WTC11 (cell line): Measurements from ENCODE around the gene UBXN6. TPM values are rescaled to one million over a fixed set of nuclear protein-coding genes. Genes with fewer than 3 reads are reported as not detected.

Experiments
- ATAC-seq: fragments of 200-7000 bp; cut with Tn5 transposase; 2 replicates; pipeline ENCODE4 v1.10.0; 2021; ENCODE audit warnings: mild to moderate bottlenecking, moderate library complexity
- CTCF ChIA-PET: fragments of 300-600 bp; sonication (Branson Sonifier 250); formaldehyde crosslinking; loops from one replicate; lab custom pipeline; 2021; ENCODE audit warnings: antibody characterized with exemption; lab: Charles Lee
- POLR2A ChIA-PET: fragments of 350-600 bp; sonication (Branson Sonifier 250); formaldehyde crosslinking; loops from one replicate; lab custom pipeline; 2021; ENCODE audit warnings: antibody characterized with exemption; lab: Charles Lee
- DNase-seq: peaks from one replicate; pipeline ENCODE4 v3.0.0; 2021; ENCODE audit warnings: low spot score
- H3K27ac Mint-ChIP-seq: 2 replicates; pipeline ENCODE4 v1.8.0; 2021; ENCODE audit warnings: mixed read lengths
- H3K27me3 Mint-ChIP-seq: 2 replicates; pipeline ENCODE4 v1.8.0; 2021; ENCODE audit warnings: low read depth, mild to moderate bottlenecking, moderate library complexity, mixed read lengths
- H3K36me3 Mint-ChIP-seq: 2 replicates; pipeline ENCODE4 v1.8.0; 2021; ENCODE audit warnings: mixed read lengths
- H3K4me1 Mint-ChIP-seq: 2 replicates; pipeline ENCODE4 v1.8.0; 2022; ENCODE audit warnings: mixed read lengths
- H3K4me3 Mint-ChIP-seq: 2 replicates; pipeline ENCODE4 v1.8.0; 2021; ENCODE audit warnings: mild to moderate bottlenecking, moderate library complexity, mixed read lengths
- H3K9me3 Mint-ChIP-seq: 2 replicates; pipeline ENCODE4 v1.8.0; 2021; ENCODE audit warnings: mixed read lengths
- FOXJ3 ChIP-seq: sonication (generic); formaldehyde crosslinking; IDR thresholded peaks from 2 replicates; pipeline ENCODE4 v1.9.0; 2021; ENCODE audit warnings: missing genetic modification reagents, mild to moderate bottlenecking, borderline replicate concordance
- GRHL2 ChIP-seq: fragments of 250-450 bp; sonication (Bioruptor Pico); IDR thresholded peaks from 2 replicates; pipeline ENCODE4 v1.8.0; 2022; ENCODE audit warnings: mild to moderate bottlenecking, moderate library complexity; ENCODE audit not compliant: insufficient replicate concordance, severe bottlenecking
- NFE2L1 ChIP-seq: sonication (generic); formaldehyde crosslinking; IDR thresholded peaks from 2 replicates; pipeline ENCODE4 v1.8.1; 2023; ENCODE audit warnings: missing genetic modification reagents
- OVOL2 ChIP-seq: fragments of 250-450 bp; sonication (Bioruptor Pico); IDR thresholded peaks from 2 replicates; pipeline ENCODE4 v1.9.0; 2021; ENCODE audit warnings: mild to moderate bottlenecking, borderline replicate concordance
- ZNF232 ChIP-seq: sonication (generic); formaldehyde crosslinking; IDR thresholded peaks from 2 replicates; pipeline ENCODE4 v1.8.0; 2022; ENCODE audit warnings: mild to moderate bottlenecking, missing genetic modification reagents
- ZNF317 ChIP-seq: sonication (generic); formaldehyde crosslinking; IDR thresholded peaks from 2 replicates; pipeline ENCODE4 v1.8.1; 2023; ENCODE audit warnings: low read depth, mild to moderate bottlenecking, moderate library complexity, missing genetic modification reagents, borderline replicate concordance
- ZNF416 ChIP-seq: fragments of 250-450 bp; sonication (Bioruptor Pico); IDR thresholded peaks from 2 replicates; pipeline ENCODE4 v1.9.0; 2021; ENCODE audit warnings: mild to moderate bottlenecking, inconsistent platforms
- total RNA-seq: library from RNA; stranded (reverse); gene quantifications from 3 replicates; pipeline ENCODE4 v1.2.3, GENCODE V29; 2021
- TF ChIP-seq, protein P1 (sequence below): fragments of 250-450 bp; sonication (Bioruptor Pico); IDR thresholded peaks from 2 replicates; pipeline ENCODE4 v1.9.0; 2021; ENCODE audit warnings: mild to moderate bottlenecking, borderline replicate concordance
- TF ChIP-seq, protein P2 (sequence below): fragments of 250-450 bp; sonication (Bioruptor Pico); IDR thresholded peaks from 2 replicates; pipeline ENCODE4 v2.1.2; 2022; ENCODE audit warnings: mild to moderate bottlenecking, moderate library complexity

Gene UBXN6
- total RNA-seq, 1 experiment from 2014 or later, result 34.8 TPM

DNA sequence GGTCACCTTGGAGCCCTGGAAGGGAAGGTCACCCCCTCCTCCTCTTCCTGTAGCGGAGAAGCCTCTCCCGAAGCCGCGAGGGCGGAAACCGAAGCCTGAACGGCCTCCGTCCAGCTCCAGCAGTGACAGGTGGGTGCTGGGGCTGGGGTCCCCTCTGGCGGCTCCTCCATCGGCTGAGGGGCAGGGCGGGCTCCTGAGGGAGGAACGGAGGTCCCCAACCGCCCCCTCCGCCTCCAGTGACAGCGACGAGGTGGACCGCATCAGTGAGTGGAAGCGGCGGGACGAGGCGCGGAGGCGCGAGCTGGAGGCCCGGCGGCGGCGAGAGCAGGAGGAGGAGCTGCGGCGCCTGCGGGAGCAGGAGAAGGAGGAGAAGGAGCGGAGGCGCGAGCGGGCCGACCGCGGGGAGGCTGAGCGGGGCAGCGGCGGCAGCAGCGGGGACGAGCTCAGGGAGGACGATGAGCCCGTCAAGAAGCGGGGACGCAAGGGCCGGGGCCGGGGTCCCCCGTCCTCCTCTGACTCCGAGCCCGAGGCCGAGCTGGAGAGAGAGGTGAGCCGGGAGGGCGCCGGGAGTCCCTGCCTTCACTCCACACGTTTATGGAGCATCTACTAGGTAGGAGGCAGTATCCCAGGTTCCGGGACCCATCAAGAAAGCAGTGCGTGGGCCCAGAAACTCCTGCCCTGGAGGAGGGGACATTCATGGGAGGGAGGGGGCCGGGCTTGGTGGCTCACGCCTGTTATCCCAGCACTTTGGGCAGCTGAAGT is 36.5 kb upstream of the UBXN6 start (continued):
- TF ChIP-seq, protein P1, sequence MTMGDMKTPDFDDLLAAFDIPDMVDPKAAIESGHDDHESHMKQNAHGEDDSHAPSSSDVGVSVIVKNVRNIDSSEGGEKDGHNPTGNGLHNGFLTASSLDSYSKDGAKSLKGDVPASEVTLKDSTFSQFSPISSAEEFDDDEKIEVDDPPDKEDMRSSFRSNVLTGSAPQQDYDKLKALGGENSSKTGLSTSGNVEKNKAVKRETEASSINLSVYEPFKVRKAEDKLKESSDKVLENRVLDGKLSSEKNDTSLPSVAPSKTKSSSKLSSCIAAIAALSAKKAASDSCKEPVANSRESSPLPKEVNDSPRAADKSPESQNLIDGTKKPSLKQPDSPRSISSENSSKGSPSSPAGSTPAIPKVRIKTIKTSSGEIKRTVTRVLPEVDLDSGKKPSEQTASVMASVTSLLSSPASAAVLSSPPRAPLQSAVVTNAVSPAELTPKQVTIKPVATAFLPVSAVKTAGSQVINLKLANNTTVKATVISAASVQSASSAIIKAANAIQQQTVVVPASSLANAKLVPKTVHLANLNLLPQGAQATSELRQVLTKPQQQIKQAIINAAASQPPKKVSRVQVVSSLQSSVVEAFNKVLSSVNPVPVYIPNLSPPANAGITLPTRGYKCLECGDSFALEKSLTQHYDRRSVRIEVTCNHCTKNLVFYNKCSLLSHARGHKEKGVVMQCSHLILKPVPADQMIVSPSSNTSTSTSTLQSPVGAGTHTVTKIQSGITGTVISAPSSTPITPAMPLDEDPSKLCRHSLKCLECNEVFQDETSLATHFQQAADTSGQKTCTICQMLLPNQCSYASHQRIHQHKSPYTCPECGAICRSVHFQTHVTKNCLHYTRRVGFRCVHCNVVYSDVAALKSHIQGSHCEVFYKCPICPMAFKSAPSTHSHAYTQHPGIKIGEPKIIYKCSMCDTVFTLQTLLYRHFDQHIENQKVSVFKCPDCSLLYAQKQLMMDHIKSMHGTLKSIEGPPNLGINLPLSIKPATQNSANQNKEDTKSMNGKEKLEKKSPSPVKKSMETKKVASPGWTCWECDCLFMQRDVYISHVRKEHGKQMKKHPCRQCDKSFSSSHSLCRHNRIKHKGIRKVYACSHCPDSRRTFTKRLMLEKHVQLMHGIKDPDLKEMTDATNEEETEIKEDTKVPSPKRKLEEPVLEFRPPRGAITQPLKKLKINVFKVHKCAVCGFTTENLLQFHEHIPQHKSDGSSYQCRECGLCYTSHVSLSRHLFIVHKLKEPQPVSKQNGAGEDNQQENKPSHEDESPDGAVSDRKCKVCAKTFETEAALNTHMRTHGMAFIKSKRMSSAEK, result no peak
- TF ChIP-seq, protein P2, sequence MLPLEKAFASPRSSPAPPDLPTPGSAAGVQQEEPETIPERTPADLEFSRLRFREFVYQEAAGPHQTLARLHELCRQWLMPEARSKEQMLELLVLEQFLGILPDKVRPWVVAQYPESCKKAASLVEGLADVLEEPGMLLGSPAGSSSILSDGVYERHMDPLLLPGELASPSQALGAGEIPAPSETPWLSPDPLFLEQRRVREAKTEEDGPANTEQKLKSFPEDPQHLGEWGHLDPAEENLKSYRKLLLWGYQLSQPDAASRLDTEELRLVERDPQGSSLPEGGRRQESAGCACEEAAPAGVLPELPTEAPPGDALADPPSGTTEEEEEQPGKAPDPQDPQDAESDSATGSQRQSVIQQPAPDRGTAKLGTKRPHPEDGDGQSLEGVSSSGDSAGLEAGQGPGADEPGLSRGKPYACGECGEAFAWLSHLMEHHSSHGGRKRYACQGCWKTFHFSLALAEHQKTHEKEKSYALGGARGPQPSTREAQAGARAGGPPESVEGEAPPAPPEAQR, result no peak
- TF ChIP-seq ZNF317 (CRISPR knock-in tag), result no peak
- TF ChIP-seq ZNF416 (CRISPR knock-in tag), result no peak
- TF ChIP-seq ZNF232 (CRISPR knock-in tag), result no peak

DNA sequence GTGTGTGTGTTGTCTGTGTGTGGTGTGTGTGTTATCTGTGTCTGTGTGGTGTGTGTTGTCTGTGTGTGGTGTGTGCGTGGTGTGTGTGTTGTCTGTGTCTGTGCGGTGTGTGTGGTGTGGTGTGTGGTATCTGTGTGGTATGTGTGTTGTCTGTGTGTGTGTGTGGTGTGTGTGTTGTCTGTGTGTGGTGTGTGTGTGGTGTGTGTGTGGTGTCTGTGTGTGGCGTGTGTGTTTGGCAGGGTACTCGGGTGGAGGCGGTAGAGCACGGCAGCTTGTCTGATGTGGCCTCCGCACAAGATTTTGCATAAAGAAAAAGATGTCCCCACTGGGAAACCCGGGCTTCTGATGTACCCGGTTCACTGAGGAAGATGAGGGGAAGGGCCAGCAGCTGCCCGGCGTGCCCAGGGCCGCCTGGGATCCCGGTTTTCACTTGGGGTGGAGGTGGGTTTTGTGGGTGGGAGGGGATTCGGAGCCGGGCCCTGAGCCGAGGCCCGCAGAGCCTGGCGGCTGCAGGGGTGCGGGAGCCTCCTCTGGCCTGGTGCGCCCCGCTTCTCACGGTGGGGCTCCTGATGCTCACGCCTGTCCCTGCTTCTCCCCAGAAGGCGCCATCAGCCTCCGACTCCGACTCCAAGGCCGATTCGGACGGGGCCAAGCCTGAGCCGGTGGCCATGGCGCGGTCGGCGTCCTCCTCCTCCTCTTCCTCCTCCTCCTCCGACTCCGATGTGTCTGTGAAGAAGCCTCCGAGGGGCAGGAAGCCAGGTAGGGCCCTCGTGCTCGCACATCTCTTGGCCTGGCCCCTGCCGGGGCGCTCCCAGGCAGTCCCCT is 35.7 kb upstream of the UBXN6 start:
- H3K27me3 Mint-ChIP-seq, result no peaks in the 10 kb centered on the region
- no peak for DNase-seq
- H3K4me1 Mint-ChIP-seq, result no peaks in the 10 kb centered on the region
- peaks cover 20% of the 10 kb centered on the region for H3K36me3 Mint-ChIP-seq
- ChIA-PET CTCF (no interaction called here), POLR2A (no interaction called here)
- ATAC-seq, result no peak
- TF ChIP-seq FOXJ3 (CRISPR knock-in tag), result no peak
- TF ChIP-seq GRHL2 (CRISPR knock-in tag), result no peak
- TF ChIP-seq OVOL2 (CRISPR knock-in tag), result no peak
- TF ChIP-seq NFE2L1 (CRISPR knock-in tag), result 0 out of 2 replicates have a peak, but pooled peaks have one; percentile 8
- no peak for TF ChIP-seq ZNF416 (CRISPR knock-in tag)
- no peak for TF ChIP-seq ZNF232 (CRISPR knock-in tag)
- TF ChIP-seq, protein P1, result no peak
- no peak overlapping the region for H3K27ac Mint-ChIP-seq
- H3K9me3 Mint-ChIP-seq, result no peaks in the 10 kb centered on the region
- no peak overlapping the region for H3K4me3 Mint-ChIP-seq
